SH-SY5Y (cell line): Measurements from ENCODE around the gene FANCC.

Experiments
- GATA2 ChIP-seq: IDR thresholded peaks from 2 replicates; pipeline ENCODE4 v1.6.1; 2011; ENCODE audit warnings: mild to moderate bottlenecking, low read depth, low read length
- GATA3 ChIP-seq: IDR thresholded peaks from 2 replicates; pipeline ENCODE4 v1.6.1; 2011; ENCODE audit warnings: low read depth, mild to moderate bottlenecking, low read length, moderate library complexity

- TF ChIP-seq GATA2, result no peak
- no peak for TF ChIP-seq GATA3
Observed at GRCh38 chr9:95297760-95298159, 19.7 kb downstream of the FANCC start.
